Natural killer cell (primary cell): Measurements from ENCODE around the gene SLIT1. TPM values are rescaled to one million over a fixed set of nuclear protein-coding genes. Genes with fewer than 3 reads are reported as not detected.

Source experiments
- ATAC-seq, 3 donors: fragments of 150-1000 bp in 2 of 3; fragments of 200-7000 bp in 1 of 3; cut with Tn5 transposase; 1 replicate in 1 of 3; 2 replicates in 2 of 3; pipeline ENCODE4 v1.10.0; 2021; ENCODE audit warnings: mild to moderate bottlenecking in 2 of 3, moderate library complexity in 2 of 3
- DNase-seq, 2 donors: peaks; one replicate each; pipeline versions ENCODE4 v3.0.0 to v3.0.0-alpha.2; 2013 to 2021; ENCODE audit warnings: mixed read lengths in 1 of 2
- H3K27ac ChIP-seq: one replicate; pipeline ENCODE4 v1.5.1; 2013; ENCODE audit warnings: mild to moderate bottlenecking, low read length
- H3K27me3 ChIP-seq: one replicate; pipeline ENCODE4 v1.6.1; 2013; ENCODE audit warnings: low read length; ENCODE audit not compliant: control insufficient read depth, insufficient read depth
- H3K36me3 ChIP-seq: one replicate; pipeline ENCODE4 v1.6.1; 2013; ENCODE audit warnings: low read length; ENCODE audit not compliant: control insufficient read depth, insufficient read depth
- H3K4me1 ChIP-seq: one replicate; pipeline ENCODE4 v1.6.1; 2013; ENCODE audit warnings: low read length; ENCODE audit not compliant: control insufficient read depth, insufficient read depth
- H3K4me3 ChIP-seq: one replicate; pipeline ENCODE4 v1.5.1; 2013; ENCODE audit warnings: low read length
- H3K9me3 ChIP-seq: one replicate; pipeline ENCODE4 v1.6.1; 2013; ENCODE audit warnings: low read length; ENCODE audit not compliant: control insufficient read depth, insufficient read depth
- H3K27ac Mint-ChIP-seq, 2 donors: one replicate each; pipeline ENCODE4 v1.8.0; 2022; ENCODE audit warnings: mild to moderate bottlenecking in 2 of 2, mixed read lengths in 2 of 2, moderate library complexity in 1 of 2
- H3K27me3 Mint-ChIP-seq, 2 donors: one replicate each; pipeline ENCODE4 v1.8.0; 2022; ENCODE audit warnings: low read depth in 2 of 2, mixed read lengths in 2 of 2
- H3K36me3 Mint-ChIP-seq: one replicate; pipeline ENCODE4 v1.8.0; 2022; ENCODE audit warnings: mixed read lengths
- H3K4me1 Mint-ChIP-seq, 2 donors: one replicate each; pipeline ENCODE4 v1.8.0; 2022; ENCODE audit warnings: mixed read lengths in 2 of 2
- H3K4me3 Mint-ChIP-seq: one replicate; pipeline ENCODE4 v1.8.0; 2022; ENCODE audit warnings: mild to moderate bottlenecking, moderate library complexity, mixed read lengths
- H3K9me3 Mint-ChIP-seq, 2 donors: one replicate each; pipeline ENCODE4 v1.8.0; 2022; ENCODE audit warnings: mixed read lengths in 2 of 2
- WGBS: methylation state at CpG from one replicate; pipeline ENCODE4 v1.1.7; 2013; ENCODE audit warnings: missing lambda C conversion rate; ENCODE audit not compliant: insufficient coverage; 5-methylcytosine and 5-hydroxymethylcytosine counted together
- intact Hi-C: fragments of 100-400 bp; cut with micrococcal nuclease; formaldehyde crosslinking; loops from one replicate; pipeline ENCODE4 v1.14.2; 2022
- total RNA-seq, 4 donors: library from RNA; stranded (reverse); fragments of 120-200 nt in 1 of 4; gene quantifications; one replicate each; pipeline versions ENCODE4 v1.2.3 to v1.2.4, GENCODE V29; 2013 to 2022
- TF ChIP-seq, protein P1 (sequence below): fragments of 200-600 bp; IDR thresholded peaks from one replicate; pipeline ENCODE4 v1.8.0; 2022; ENCODE audit warnings: antibody characterized with exemption

Gene SLIT1
- total RNA-seq, 3 donors from 2014 or later (not counting 1 experiment from before 2014, with no cell fraction given): 0.28 to 1.5 (median 1.1) TPM

DNA sequence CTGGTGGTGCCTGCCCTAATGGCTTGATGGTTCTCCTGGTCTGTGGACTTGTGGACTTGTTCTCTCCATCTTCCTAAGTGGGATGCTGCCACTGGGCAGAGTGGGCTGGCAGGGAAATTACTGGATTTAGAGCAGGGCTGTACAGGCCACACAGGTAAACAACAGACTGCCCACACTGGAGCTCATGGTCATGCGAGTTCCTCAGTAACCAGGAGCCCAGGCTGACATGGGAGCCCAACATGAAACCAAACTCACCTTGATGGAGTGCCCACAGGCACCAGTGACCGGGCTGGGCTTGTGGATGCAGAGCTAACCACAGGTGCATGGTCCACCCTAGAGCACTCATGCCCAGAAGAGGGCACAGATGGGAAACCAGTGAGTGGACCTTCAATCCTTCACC is 116.7 kb downstream of the SLIT1 start:
- ATAC-seq (no peak), DNase-seq (no peak)
- Histone ChIP-seq H3K36me3 (no peaks in the 10 kb centered on the region), H3K9me3 (no peaks in the 10 kb centered on the region), H3K27ac (no peak overlapping the region), H3K4me1 (no peaks in the 10 kb centered on the region), H3K4me3 (no peak overlapping the region), H3K27me3 (peaks cover 5% of the 10 kb centered on the region)
- TF ChIP-seq, protein P1, sequence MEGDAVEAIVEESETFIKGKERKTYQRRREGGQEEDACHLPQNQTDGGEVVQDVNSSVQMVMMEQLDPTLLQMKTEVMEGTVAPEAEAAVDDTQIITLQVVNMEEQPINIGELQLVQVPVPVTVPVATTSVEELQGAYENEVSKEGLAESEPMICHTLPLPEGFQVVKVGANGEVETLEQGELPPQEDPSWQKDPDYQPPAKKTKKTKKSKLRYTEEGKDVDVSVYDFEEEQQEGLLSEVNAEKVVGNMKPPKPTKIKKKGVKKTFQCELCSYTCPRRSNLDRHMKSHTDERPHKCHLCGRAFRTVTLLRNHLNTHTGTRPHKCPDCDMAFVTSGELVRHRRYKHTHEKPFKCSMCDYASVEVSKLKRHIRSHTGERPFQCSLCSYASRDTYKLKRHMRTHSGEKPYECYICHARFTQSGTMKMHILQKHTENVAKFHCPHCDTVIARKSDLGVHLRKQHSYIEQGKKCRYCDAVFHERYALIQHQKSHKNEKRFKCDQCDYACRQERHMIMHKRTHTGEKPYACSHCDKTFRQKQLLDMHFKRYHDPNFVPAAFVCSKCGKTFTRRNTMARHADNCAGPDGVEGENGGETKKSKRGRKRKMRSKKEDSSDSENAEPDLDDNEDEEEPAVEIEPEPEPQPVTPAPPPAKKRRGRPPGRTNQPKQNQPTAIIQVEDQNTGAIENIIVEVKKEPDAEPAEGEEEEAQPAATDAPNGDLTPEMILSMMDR: no peak
- peaks cover 25 to 32% of the 10 kb centered on the region in 2 donors for H3K27me3 Mint-ChIP-seq
- 83% methylated on average over 2 of the region's 2 CpGs for WGBS
- no peak overlapping the region for H3K4me3 Mint-ChIP-seq
- intact Hi-C loops: no loop called here
- no peak overlapping the region for H3K27ac Mint-ChIP-seq
- H3K36me3 Mint-ChIP-seq: no peaks in the 10 kb centered on the region
- no peaks in the 10 kb centered on the region for H3K9me3 Mint-ChIP-seq
- peaks cover 0 to 5% of the 10 kb centered on the region in 2 donors for H3K4me1 Mint-ChIP-seq

DNA sequence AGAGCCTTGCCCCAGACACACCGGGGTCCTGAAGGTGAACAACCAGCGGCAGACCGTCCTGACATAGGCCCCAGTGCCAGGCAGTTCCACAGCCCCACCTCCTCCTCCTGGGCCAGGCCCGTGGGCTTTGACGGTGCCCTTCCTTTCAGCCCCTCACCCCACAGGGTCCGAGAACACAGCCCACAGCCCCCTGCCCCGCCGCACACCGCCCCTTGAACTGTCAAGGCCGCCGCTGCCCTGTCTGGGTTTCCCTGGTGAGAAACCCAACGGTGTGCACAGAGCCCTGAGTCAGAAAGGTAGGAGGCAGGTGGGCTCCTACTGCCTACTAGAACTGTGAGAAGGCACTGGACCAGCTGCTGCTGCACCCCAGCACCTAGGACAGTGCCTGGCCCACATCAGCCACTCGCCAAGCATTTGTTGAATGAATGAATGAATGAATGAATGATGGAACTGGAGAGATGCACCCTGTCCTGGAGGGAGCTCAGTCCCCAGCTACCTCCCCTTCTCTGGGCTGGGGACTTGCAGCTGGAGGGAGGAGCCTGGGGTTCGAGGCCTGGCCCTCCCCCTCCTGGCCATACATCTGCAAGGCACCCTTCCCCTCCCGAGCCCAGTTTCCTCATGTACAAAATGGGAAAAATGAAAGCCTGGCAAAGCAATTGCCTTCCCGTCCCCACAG is 117.9 kb downstream of the SLIT1 start:
- intact Hi-C loops: no loop called here
- Histone ChIP-seq H3K36me3 (no peaks in the 10 kb centered on the region), H3K27ac (no peak overlapping the region), H3K4me1 (no peaks in the 10 kb centered on the region), H3K27me3 (peaks cover 3% of the 10 kb centered on the region), H3K4me3 (no peak overlapping the region), H3K9me3 (no peaks in the 10 kb centered on the region)
- Mint-ChIP-seq H3K27me3 (peaks cover 19 to 27% of the 10 kb centered on the region in 2 donors), H3K27ac (no peak overlapping the region), H3K4me3 (no peak overlapping the region), H3K36me3 (no peaks in the 10 kb centered on the region), H3K4me1 (peaks cover 0 to 1% of the 10 kb centered on the region in 2 donors), H3K9me3 (no peaks in the 10 kb centered on the region)
- DNase-seq: no peak
- TF ChIP-seq, protein P1: no peak
- 80% methylated on average over 16 of the region's 16 CpGs for WGBS
- no peak for ATAC-seq

DNA sequence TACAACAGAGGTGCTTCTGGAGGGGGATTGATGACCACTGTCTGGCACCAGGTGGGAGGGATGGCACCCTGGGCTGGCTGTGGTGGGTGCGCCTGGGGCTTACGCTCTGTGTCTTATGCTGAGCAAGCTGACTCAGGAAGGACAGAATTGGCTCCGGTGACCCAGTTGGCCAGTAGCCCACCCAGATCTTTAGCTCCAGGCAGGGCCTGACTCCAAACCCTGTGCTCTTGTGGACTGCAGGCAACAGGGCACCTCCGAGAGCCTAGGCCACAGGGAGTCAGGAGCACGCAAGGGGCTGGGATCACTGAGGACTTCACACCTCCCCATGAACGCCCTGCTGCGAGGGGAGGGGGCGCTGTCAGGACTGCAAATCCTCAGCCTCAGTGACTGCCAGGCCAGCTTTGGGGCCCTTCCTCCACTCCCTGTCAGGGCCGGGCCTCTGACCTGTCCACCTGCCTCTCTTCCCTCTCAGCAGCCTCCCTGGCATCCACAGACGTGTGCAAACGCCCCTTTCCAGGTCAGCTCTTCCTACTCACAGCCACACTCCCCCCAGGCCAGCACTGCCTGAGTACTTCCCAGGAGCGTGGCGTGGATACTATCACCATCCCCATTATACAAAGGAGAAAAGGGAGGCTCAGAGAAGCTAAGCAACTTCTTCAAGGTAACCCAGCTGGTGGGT is 118.7 kb downstream of the SLIT1 start:
- H3K27me3 ChIP-seq: no peaks in the 10 kb centered on the region
- H3K4me3 ChIP-seq: no peak overlapping the region
- WGBS: 87% methylated on average over 13 of the region's 13 CpGs
- Mint-ChIP-seq H3K36me3 (no peaks in the 10 kb centered on the region), H3K27me3 (peaks cover 15 to 24% of the 10 kb centered on the region in 2 donors), H3K4me1 (no peaks in the 10 kb centered on the region), H3K27ac (no peak overlapping the region), H3K4me3 (no peak overlapping the region), H3K9me3 (no peaks in the 10 kb centered on the region)
- DNase-seq (no peak), ATAC-seq (no peak)
- H3K27ac ChIP-seq: no peak overlapping the region
- TF ChIP-seq, protein P1: no peak
- intact Hi-C loops: no loop called here
- H3K4me1 ChIP-seq: no peaks in the 10 kb centered on the region
- no peaks in the 10 kb centered on the region for H3K9me3 ChIP-seq
- H3K36me3 ChIP-seq: no peaks in the 10 kb centered on the region
